Memory B cell (primary cell): Measurements from ENCODE around the gene ZBTB38.

Source experiments
- ATAC-seq: fragments of 150-1000 bp; cut with Tn5 transposase; 2 replicates; pipeline ENCODE4 v1.10.0; 2021; ENCODE audit warnings: low read depth, mild to moderate bottlenecking, moderate library complexity
- DNase-seq, 2 donors: peaks; one replicate each; pipeline ENCODE4 v3.0.0; 2022; ENCODE audit warnings: low spot score in 2 of 2
- H3K27ac Mint-ChIP-seq: one replicate; pipeline ENCODE4 v1.8.0; 2022; ENCODE audit warnings: mild to moderate bottlenecking, moderate library complexity, mixed read lengths
- H3K27me3 Mint-ChIP-seq: one replicate; pipeline ENCODE4 v1.8.0; 2022; ENCODE audit warnings: mixed read lengths
- H3K36me3 Mint-ChIP-seq: one replicate; pipeline ENCODE4 v1.8.0; 2022; ENCODE audit warnings: mild to moderate bottlenecking, mixed read lengths
- H3K4me1 Mint-ChIP-seq: one replicate; pipeline ENCODE4 v1.8.0; 2022; ENCODE audit warnings: mixed read lengths
- H3K4me3 Mint-ChIP-seq: one replicate; pipeline ENCODE4 v1.8.0; 2022; ENCODE audit warnings: mild to moderate bottlenecking, moderate library complexity, mixed read lengths
- H3K9me3 Mint-ChIP-seq: one replicate; pipeline ENCODE4 v1.8.0; 2022; ENCODE audit warnings: mixed read lengths

Gene ZBTB38

GRCh38 chr3:141380279-141380678, 12.0 kb downstream of the ZBTB38 start:
- Mint-ChIP-seq H3K36me3 (peaks cover 2% of the 10 kb centered on the region), H3K4me1 (peaks cover 43% of the 10 kb centered on the region), H3K4me3 (no peak overlapping the region), H3K9me3 (no peaks in the 10 kb centered on the region), H3K27ac (peak overlapping the region; percentile 95), H3K27me3 (no peaks in the 10 kb centered on the region)
- ATAC-seq, result no peak
- DNase-seq, result no peak

GRCh38 chr3:141380987-141381386, 12.7 kb downstream of the ZBTB38 start:
- peaks cover 2% of the 10 kb centered on the region for H3K36me3 Mint-ChIP-seq
- no peak for ATAC-seq

DNA sequence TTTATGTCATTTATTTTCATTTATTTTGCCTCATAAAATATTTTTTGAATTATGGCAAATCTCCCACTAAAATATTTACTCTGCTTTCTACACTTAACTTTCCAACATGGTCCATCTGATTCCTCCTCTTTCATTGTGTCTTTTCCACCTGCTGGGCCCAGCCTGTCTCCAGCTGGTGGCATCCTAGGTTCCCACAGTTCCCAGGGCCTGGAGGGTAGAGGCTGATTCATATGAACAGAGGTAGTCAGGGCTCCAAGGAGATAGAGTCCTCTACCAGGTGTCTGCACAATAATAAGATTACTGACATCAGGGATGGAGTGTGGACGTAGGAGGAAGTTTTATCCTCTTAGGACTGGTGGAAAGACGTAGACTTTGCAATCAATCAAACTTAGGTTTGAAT, 14.3 kb downstream of the ZBTB38 start:
- Mint-ChIP-seq H3K4me1 (peaks cover 33% of the 10 kb centered on the region), H3K4me3 (no peak overlapping the region), H3K36me3 (peaks cover 2% of the 10 kb centered on the region), H3K27me3 (peaks cover 2% of the 10 kb centered on the region), H3K9me3 (no peaks in the 10 kb centered on the region), H3K27ac (peak overlapping the region; percentile 19)
- ATAC-seq (no peak), DNase-seq (no peak)

More at GRCh38 chr3:141380987-141381386, 12.7 kb downstream of the ZBTB38 start:
- peaks cover 36% of the 10 kb centered on the region for H3K4me1 Mint-ChIP-seq
- peak overlapping the region; percentile 95 for H3K27ac Mint-ChIP-seq
- no peaks in the 10 kb centered on the region for H3K9me3 Mint-ChIP-seq
- H3K4me3 Mint-ChIP-seq, result no peak overlapping the region
- no peaks in the 10 kb centered on the region for H3K27me3 Mint-ChIP-seq
- no peak for DNase-seq

- H3K4me1 Mint-ChIP-seq, result peaks cover 32% of the 10 kb centered on the region
- no peaks in the 10 kb centered on the region for H3K9me3 Mint-ChIP-seq
- DNase-seq (no peak), ATAC-seq (no peak)
- H3K4me3 Mint-ChIP-seq, result peak overlapping the region; percentile 69
- peaks cover 2% of the 10 kb centered on the region for H3K36me3 Mint-ChIP-seq
- H3K27ac Mint-ChIP-seq, result peak overlapping the region; percentile 76
- H3K27me3 Mint-ChIP-seq, result peaks cover 2% of the 10 kb centered on the region
These were observed 15.3 kb downstream of the ZBTB38 start for GRCh38 chr3:141383555-141384129.

GRCh38 chr3:141384157-141384556, 15.9 kb downstream of the ZBTB38 start:
- no peak for DNase-seq
- Mint-ChIP-seq H3K27ac (peak overlapping the region; percentile 76), H3K4me3 (peak overlapping the region; percentile 69), H3K27me3 (peaks cover 2% of the 10 kb centered on the region), H3K9me3 (no peaks in the 10 kb centered on the region), H3K4me1 (peaks cover 30% of the 10 kb centered on the region), H3K36me3 (peaks cover 2% of the 10 kb centered on the region)
- no peak for ATAC-seq

- peak overlapping the region; percentile 69 for H3K4me3 Mint-ChIP-seq
- no peak for ATAC-seq
- peaks cover 27% of the 10 kb centered on the region for H3K4me1 Mint-ChIP-seq
- H3K27me3 Mint-ChIP-seq, result peaks cover 2% of the 10 kb centered on the region
- H3K36me3 Mint-ChIP-seq, result peaks cover 2% of the 10 kb centered on the region
- H3K9me3 Mint-ChIP-seq, result no peaks in the 10 kb centered on the region
- no peak for DNase-seq
- peak overlapping the region; percentile 76 for H3K27ac Mint-ChIP-seq
These were observed 16.3 kb downstream of the ZBTB38 start for GRCh38 chr3:141384575-141384974.

DNA sequence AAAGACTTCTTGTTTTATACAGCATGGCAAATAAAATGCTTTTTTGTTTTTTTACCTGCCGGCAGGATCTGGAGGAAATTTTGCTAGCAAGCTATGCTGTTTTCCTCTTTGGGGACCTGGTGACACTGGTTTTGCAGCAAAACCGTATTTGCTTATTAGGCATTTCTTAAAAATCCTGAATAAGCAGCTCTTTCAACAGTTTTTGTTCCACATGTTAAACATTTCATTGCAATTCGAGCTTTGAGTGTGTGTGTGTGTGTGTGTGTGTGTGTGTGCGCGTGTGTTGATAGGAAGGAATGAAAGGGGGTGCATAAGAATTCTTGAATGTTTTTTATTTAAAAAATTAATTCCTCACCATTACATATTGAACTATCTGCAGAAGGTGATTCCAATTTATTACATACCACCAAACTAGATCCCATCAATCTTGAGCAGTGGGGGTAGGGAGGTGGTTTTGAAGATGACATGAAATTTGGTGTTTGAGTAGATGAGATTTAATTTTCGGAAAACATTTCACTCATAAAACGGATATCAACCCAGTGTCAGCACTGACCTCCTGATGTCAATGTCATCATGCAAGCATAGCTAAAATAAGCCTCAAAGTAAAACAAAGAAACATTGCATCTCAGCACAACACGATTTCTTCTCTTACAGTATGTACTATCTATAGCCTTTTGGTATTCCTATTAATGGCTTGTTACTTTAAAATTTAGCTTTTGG, 17.3 kb downstream of the ZBTB38 start:
- Mint-ChIP-seq H3K27ac (peak overlapping the region; percentile 29), H3K27me3 (peaks cover 2% of the 10 kb centered on the region), H3K4me3 (peak overlapping the region; percentile 93), H3K36me3 (peaks cover 2% of the 10 kb centered on the region), H3K9me3 (no peaks in the 10 kb centered on the region), H3K4me1 (peaks cover 23% of the 10 kb centered on the region)
- ATAC-seq, result peak; percentile 5
- DNase-seq, result no peak

DNA sequence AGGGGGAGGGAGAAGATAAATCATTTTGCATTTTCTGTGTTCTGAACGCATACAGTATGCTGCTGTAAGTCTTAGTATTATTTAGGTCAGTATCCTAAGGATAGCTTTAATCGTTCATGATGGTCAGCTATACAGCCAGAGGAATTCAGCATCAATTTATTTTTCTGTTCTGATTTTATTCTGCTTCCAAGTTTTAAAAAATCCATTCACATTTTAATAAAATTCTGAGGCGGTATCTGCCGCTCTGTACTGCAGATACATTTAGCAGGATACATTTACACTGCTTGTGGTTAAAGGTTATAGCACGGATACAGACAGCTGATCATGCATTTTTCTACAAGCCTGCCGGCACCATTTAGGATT, 17.8 kb downstream of the ZBTB38 start:
- DNase-seq, result no peak
- peak; percentile 47 for ATAC-seq
- Mint-ChIP-seq H3K9me3 (no peaks in the 10 kb centered on the region), H3K27ac (peak overlapping the region; percentile 93), H3K4me1 (peaks cover 18% of the 10 kb centered on the region), H3K27me3 (peaks cover 2% of the 10 kb centered on the region), H3K36me3 (peaks cover 2% of the 10 kb centered on the region), H3K4me3 (peak overlapping the region; percentile 93)

DNA sequence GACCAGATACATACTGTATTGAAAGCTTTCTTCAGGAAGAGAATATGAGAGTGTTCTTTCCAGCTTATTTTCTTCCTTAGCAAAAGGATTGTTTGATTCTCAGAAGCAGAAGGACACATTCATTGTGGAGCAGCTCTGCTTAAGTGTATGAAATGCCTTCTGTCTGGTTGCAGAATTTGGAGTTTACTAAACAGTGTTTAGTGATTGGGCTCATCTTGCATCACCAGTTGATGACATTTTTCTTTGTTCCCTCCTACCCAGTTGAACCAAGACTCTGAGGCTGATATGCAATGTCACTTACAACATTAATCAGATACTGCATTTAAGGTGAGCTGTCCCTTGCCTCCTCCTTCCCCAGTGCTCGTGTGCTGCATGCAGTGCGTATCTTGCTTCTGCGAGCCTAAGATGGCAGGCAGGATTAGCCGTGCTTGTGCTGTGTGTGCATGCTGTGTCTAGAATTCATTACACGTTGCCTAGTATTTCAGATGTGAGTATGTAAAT, 18.4 kb downstream of the ZBTB38 start:
- H3K4me1 Mint-ChIP-seq, result peaks cover 18% of the 10 kb centered on the region
- H3K9me3 Mint-ChIP-seq, result no peaks in the 10 kb centered on the region
- peaks cover 2% of the 10 kb centered on the region for H3K36me3 Mint-ChIP-seq
- DNase-seq (no peak), ATAC-seq (peak; percentile 65)
- peaks cover 2% of the 10 kb centered on the region for H3K27me3 Mint-ChIP-seq
- peak overlapping the region; percentile 93 for H3K27ac Mint-ChIP-seq
- H3K4me3 Mint-ChIP-seq, result peak overlapping the region; percentile 93

- DNase-seq (no peak), ATAC-seq (no peak)
- Mint-ChIP-seq H3K36me3 (peaks cover under 1% of the 10 kb centered on the region), H3K27ac (peak overlapping the region; percentile 93), H3K9me3 (no peaks in the 10 kb centered on the region), H3K4me1 (peaks cover 17% of the 10 kb centered on the region), H3K27me3 (peaks cover 2% of the 10 kb centered on the region), H3K4me3 (peak overlapping the region; percentile 93)
These were observed 19.2 kb downstream of the ZBTB38 start for GRCh38 chr3:141387516-141387915.

DNA sequence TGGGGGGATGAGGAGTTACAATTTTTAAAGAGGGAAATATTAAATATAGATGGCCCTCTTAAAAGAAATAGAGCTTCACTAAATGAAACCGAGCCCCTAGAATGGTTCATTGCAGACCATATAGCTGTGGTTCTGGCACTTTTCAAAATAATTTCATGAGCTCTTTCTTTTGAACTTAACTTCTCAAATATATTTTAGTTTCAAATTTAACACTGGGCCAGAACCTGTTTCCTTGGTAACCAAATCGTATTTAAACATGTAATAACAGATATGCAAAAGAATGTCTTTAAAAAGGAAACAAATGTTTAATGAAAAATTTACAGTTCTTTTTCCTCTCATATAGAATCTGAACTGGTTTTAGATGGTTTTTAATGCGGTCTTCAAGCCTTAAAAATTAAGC, 20.1 kb downstream of the ZBTB38 start:
- H3K9me3 Mint-ChIP-seq, result no peaks in the 10 kb centered on the region
- H3K27me3 Mint-ChIP-seq, result peaks cover 2% of the 10 kb centered on the region
- no peak for DNase-seq
- ATAC-seq, result no peak
- H3K36me3 Mint-ChIP-seq, result no peaks in the 10 kb centered on the region
- H3K4me3 Mint-ChIP-seq, result peak overlapping the region; percentile 80
- H3K27ac Mint-ChIP-seq, result peak overlapping the region; percentile 84
- H3K4me1 Mint-ChIP-seq, result peaks cover 18% of the 10 kb centered on the region

GRCh38 chr3:141388823-141389621, 20.7 kb downstream of the ZBTB38 start:
- Mint-ChIP-seq H3K27ac (peak overlapping the region; percentile 84), H3K9me3 (no peaks in the 10 kb centered on the region), H3K36me3 (no peaks in the 10 kb centered on the region), H3K4me1 (peaks cover 17% of the 10 kb centered on the region), H3K4me3 (peak overlapping the region; percentile 80), H3K27me3 (peaks cover 2% of the 10 kb centered on the region)
- ATAC-seq (peak; percentile 28), DNase-seq (no peak)

GRCh38 chr3:141389703-141390102, 21.4 kb downstream of the ZBTB38 start:
- DNase-seq, result no peak
- Mint-ChIP-seq H3K27ac (peak overlapping the region; percentile 84), H3K4me1 (peaks cover 10% of the 10 kb centered on the region), H3K9me3 (no peaks in the 10 kb centered on the region), H3K36me3 (peaks cover 4% of the 10 kb centered on the region), H3K27me3 (peaks cover 2% of the 10 kb centered on the region), H3K4me3 (no peak overlapping the region)
- no peak for ATAC-seq

- H3K9me3 Mint-ChIP-seq, result no peaks in the 10 kb centered on the region
- H3K4me3 Mint-ChIP-seq, result no peak overlapping the region
- no peak overlapping the region for H3K27ac Mint-ChIP-seq
- ATAC-seq (no peak), DNase-seq (no peak)
- H3K36me3 Mint-ChIP-seq, result peaks cover 4% of the 10 kb centered on the region
- peaks cover 2% of the 10 kb centered on the region for H3K27me3 Mint-ChIP-seq
- peaks cover 9% of the 10 kb centered on the region for H3K4me1 Mint-ChIP-seq
These were observed 22.4 kb downstream of the ZBTB38 start for GRCh38 chr3:141390747-141391146.
